Measurements from ENCODE around the gene INSL6. TPM values are rescaled to one million over a fixed set of nuclear protein-coding genes. Genes with fewer than 3 reads are reported as not detected.

Gene INSL6
- total RNA-seq, 1 experiment from 2014 or later = not detected

DNA sequence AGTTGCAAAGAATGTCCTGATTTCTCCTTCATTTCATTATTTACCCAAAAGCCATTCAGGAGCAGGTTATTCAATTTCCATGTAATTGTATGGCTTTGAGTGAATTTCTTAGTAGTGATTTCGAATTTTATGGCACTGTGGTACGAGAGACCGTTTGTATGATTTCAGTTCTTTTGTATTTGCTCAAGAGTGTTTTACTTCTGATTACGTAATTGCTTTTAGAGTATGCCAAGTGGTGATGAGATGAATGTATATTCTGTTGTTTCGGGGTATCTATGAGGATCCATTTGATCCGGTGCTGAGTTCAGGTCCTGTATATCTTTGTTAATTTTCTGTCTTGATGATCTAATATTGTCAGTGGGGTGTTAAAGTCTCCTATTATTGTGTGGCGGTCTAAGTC is 41.2 kb downstream of the INSL6 start:
- no peak overlapping the region for H4K5ac ChIP-seq (ENCODE audit: insufficient read length, low read depth, low read length)
- Mint-ChIP-seq H3K27me3 (ENCODE audit: low read depth) (0 out of 2 replicates have a peak, but pooled peaks cover 1% of the 10 kb centered on the region), H3K36me3 (ENCODE audit: insufficient read depth in 1 of 3, low read depth in 3 of 3) (peaks cover 4 to 16% (median 8%) of the 10 kb centered on the region in 3 experiments; a peak in 5 of 7 replicates), H3K27ac (no peak overlapping the region), H3K9me3 (peaks cover 3 to 20% of the 10 kb centered on the region in 2 experiments; a peak in 4 of 5 replicates), H3K4me1 (peaks cover 2 to 7% of the 10 kb centered on the region in 2 experiments; a peak in 2 of 4 replicates), H3K4me3 (no peak overlapping the region)
- no peak overlapping the region for H3K14ac ChIP-seq (ENCODE audit: insufficient read depth, low read length)
- H3K79me2 ChIP-seq (ENCODE audit: insufficient read depth, low read length) = no peaks in the 10 kb centered on the region
- H3K4me1 ChIP-seq (ENCODE audit: insufficient read depth, low read length) = no peaks in the 10 kb centered on the region
- WGBS (ENCODE audit: extremely low coverage, insufficient read length, low lambda C conversion rate) = no CpG with 5 or more reads among the region's 7 CpGs
- H2AK5ac ChIP-seq (ENCODE audit: insufficient read length, low read length) = no peak overlapping the region
- H2BK20ac ChIP-seq (ENCODE audit: low read depth, low read length, poor library complexity, severe bottlenecking) = no peak overlapping the region
- H4K8ac ChIP-seq (replicated peaks; ENCODE audit: insufficient read length, low read depth, low read length) = no peak overlapping the region
- no peaks in the 10 kb centered on the region for H3K79me1 ChIP-seq (ENCODE audit: insufficient read depth, low read depth, low read length, poor library complexity, severe bottlenecking)
- H4K91ac ChIP-seq (ENCODE audit: insufficient read length, low read depth, low read length) = no peak overlapping the region
- no peak overlapping the region for H3K18ac ChIP-seq (ENCODE audit: insufficient read length, low read depth, low read length)
- H2AFZ ChIP-seq (ENCODE audit: low read length) = no peak overlapping the region
- H2BK5ac ChIP-seq (ENCODE audit: insufficient read length, low read length) = no peak overlapping the region
- H3K56ac ChIP-seq (ENCODE audit: insufficient read length, low read depth, low read length) = no peak overlapping the region
- no peak overlapping the region for H3K4ac ChIP-seq (ENCODE audit: low read depth, low read length)
- H3K9me3 ChIP-seq (ENCODE audit: control insufficient read depth, low read depth, low read length) = no peaks in the 10 kb centered on the region
- no peak overlapping the region for H3K4me2 ChIP-seq (ENCODE audit: insufficient read depth, insufficient read length, low read length)
- TF ChIP-seq, protein P1, sequence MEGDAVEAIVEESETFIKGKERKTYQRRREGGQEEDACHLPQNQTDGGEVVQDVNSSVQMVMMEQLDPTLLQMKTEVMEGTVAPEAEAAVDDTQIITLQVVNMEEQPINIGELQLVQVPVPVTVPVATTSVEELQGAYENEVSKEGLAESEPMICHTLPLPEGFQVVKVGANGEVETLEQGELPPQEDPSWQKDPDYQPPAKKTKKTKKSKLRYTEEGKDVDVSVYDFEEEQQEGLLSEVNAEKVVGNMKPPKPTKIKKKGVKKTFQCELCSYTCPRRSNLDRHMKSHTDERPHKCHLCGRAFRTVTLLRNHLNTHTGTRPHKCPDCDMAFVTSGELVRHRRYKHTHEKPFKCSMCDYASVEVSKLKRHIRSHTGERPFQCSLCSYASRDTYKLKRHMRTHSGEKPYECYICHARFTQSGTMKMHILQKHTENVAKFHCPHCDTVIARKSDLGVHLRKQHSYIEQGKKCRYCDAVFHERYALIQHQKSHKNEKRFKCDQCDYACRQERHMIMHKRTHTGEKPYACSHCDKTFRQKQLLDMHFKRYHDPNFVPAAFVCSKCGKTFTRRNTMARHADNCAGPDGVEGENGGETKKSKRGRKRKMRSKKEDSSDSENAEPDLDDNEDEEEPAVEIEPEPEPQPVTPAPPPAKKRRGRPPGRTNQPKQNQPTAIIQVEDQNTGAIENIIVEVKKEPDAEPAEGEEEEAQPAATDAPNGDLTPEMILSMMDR (conservative IDR thresholded peaks at IDR 0.05) = no peak
- no peak overlapping the region for H3K23ac ChIP-seq (ENCODE audit: insufficient read length, low read depth, low read length)
- H3T11ph ChIP-seq (ENCODE audit: low read length) = no peak overlapping the region
- H2BK15ac ChIP-seq (ENCODE audit: low read depth, low read length) = no peak overlapping the region
- no peak for DNase-seq
- H2BK12ac ChIP-seq (ENCODE audit: insufficient read length, low read depth, low read length) = no peak overlapping the region
- no peaks in the 10 kb centered on the region for H4K20me1 ChIP-seq (ENCODE audit: control insufficient read depth, insufficient read depth, insufficient read length)
- no peak overlapping the region for H3K9ac ChIP-seq (ENCODE audit: extremely low read depth, insufficient read length, low read length)
- no peaks in the 10 kb centered on the region for H3K23me2 ChIP-seq (ENCODE audit: insufficient read length, low read depth, low read length, poor library complexity, severe bottlenecking)
- H2BK120ac ChIP-seq (ENCODE audit: low read depth, low read length, poor library complexity, severe bottlenecking) = no peak overlapping the region
- H3K27ac ChIP-seq (ENCODE audit: insufficient read length, low read depth, low read length) = no peak overlapping the region
- H3K27me3 ChIP-seq (ENCODE audit: insufficient read depth, low read length) = no peaks in the 10 kb centered on the region

Measured in H9 (cell line).